ENCODE results near the gene TEX26. TPM values are rescaled to one million over a fixed set of nuclear protein-coding genes. Genes with fewer than 3 reads are reported as not detected.

The TEX26 gene
- total RNA-seq, 1 experiment from 2014 or later, result not detected

GRCh38 chr13:31022928-31023530 lies 90.6 kb downstream of the TEX26 start:
- TF ChIP-seq, protein P1, sequence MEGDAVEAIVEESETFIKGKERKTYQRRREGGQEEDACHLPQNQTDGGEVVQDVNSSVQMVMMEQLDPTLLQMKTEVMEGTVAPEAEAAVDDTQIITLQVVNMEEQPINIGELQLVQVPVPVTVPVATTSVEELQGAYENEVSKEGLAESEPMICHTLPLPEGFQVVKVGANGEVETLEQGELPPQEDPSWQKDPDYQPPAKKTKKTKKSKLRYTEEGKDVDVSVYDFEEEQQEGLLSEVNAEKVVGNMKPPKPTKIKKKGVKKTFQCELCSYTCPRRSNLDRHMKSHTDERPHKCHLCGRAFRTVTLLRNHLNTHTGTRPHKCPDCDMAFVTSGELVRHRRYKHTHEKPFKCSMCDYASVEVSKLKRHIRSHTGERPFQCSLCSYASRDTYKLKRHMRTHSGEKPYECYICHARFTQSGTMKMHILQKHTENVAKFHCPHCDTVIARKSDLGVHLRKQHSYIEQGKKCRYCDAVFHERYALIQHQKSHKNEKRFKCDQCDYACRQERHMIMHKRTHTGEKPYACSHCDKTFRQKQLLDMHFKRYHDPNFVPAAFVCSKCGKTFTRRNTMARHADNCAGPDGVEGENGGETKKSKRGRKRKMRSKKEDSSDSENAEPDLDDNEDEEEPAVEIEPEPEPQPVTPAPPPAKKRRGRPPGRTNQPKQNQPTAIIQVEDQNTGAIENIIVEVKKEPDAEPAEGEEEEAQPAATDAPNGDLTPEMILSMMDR (IDR thresholded peaks at IDR 0.05; ENCODE audit: insufficient read depth in 1 of 2, low read depth in 1 of 2, low read length in 1 of 2, severe bottlenecking in 1 of 2, unreplicated experiment in 1 of 2), result no peak
- no peak for DNase-seq
- Mint-ChIP-seq H3K27ac (ENCODE audit: unreplicated experiment) (no peak overlapping the region), H3K36me3 (ENCODE audit: insufficient read depth, unreplicated experiment) (no peaks in the 10 kb centered on the region), H3K4me3 (ENCODE audit: unreplicated experiment) (no peak overlapping the region), H3K27me3 (ENCODE audit: insufficient read depth, unreplicated experiment) (peaks cover 2% of the 10 kb centered on the region), H3K4me1 (ENCODE audit: low read depth, unreplicated experiment) (peaks cover 8% of the 10 kb centered on the region), H3K9me3 (ENCODE audit: unreplicated experiment) (no peaks in the 10 kb centered on the region)
- H3K4me1 ChIP-seq, result no peaks in the 10 kb centered on the region
- intact Hi-C loops (cut with micrococcal nuclease; ENCODE audit: unreplicated experiment), result no loop called here
- no peaks in the 10 kb centered on the region for H3K27me3 ChIP-seq (replicated peaks; ENCODE audit: control insufficient read depth, insufficient read depth, low read length)
- CTCF ChIA-PET, result no interaction called here
- no peaks in the 10 kb centered on the region for H3K36me3 ChIP-seq (ENCODE audit: control insufficient read depth, insufficient read depth, low read length)
- H3K9me3 ChIP-seq, result no peaks in the 10 kb centered on the region
- POLR2A ChIA-PET, result no interaction called here
- H3K4me3 ChIP-seq (ENCODE audit: low read depth, low read length), result no peak overlapping the region
- no TSS peak for BruUV-seq (replicated peaks)

Other genes with a start within 250 kb of the TEX26 start
- gene ALOX5AP, start 197.1 kb upstream of the TEX26 start, total RNA-seq (2022), result 0.37 and 1.1 TPM in 2 replicates
- gene MEDAG, start 26.4 kb upstream of the TEX26 start, total RNA-seq (2022), result not detected in 2 replicates
- gene HSPH1, start 229.2 kb downstream of the TEX26 start, total RNA-seq (2022), result 141 and 151 TPM in 2 replicates

Measured in Caco-2 (cell line).